ENCODE measurements around the gene IQGAP2.

IQGAP2 gene

GRCh38 chr5:76371960-76372322, 31.1 kb upstream of the IQGAP2 start:
- Histone ChIP-seq H3K4me3 (ENCODE audit: low read depth in 1 of 5, low read length in 5 of 5) (no peak overlapping the region), H3K27me3 (ENCODE audit: control insufficient read depth in 5 of 5, insufficient read depth in 4 of 5, low read length in 5 of 5) (no peaks in the 10 kb centered on the region), H3K27ac (ENCODE audit: low read depth, low read length) (no peak overlapping the region), H3K9me3 (ENCODE audit: control insufficient read depth in 5 of 5, low read length in 5 of 5) (no peaks in the 10 kb centered on the region), H3K36me3 (ENCODE audit: control insufficient read depth in 5 of 5, insufficient read depth in 5 of 5, low read length in 5 of 5) (no peaks in the 10 kb centered on the region), H3K4me1 (ENCODE audit: control insufficient read depth in 5 of 5, insufficient read depth in 5 of 5, low read length in 5 of 5) (peaks cover 0 to 6% (median 3%) of the 10 kb centered on the region in 5 donors), H3K9ac (ENCODE audit: low read length in 5 of 5) (no peak overlapping the region)

- no peak overlapping the region for H3K27ac ChIP-seq (ENCODE audit: low read depth, low read length)
- peaks cover 0 to 6% (median 3%) of the 10 kb centered on the region in 5 donors for H3K4me1 ChIP-seq (ENCODE audit: control insufficient read depth in 5 of 5, insufficient read depth in 5 of 5, low read length in 5 of 5)
- H3K4me3 ChIP-seq (ENCODE audit: low read depth in 1 of 5, low read length in 5 of 5), result no peak overlapping the region
- no peaks in the 10 kb centered on the region for H3K9me3 ChIP-seq (ENCODE audit: control insufficient read depth in 5 of 5, low read length in 5 of 5)
- H3K9ac ChIP-seq (ENCODE audit: low read length in 5 of 5), result no peak overlapping the region
- H3K36me3 ChIP-seq (ENCODE audit: control insufficient read depth in 5 of 5, insufficient read depth in 5 of 5, low read length in 5 of 5), result no peaks in the 10 kb centered on the region
- no peaks in the 10 kb centered on the region for H3K27me3 ChIP-seq (ENCODE audit: control insufficient read depth in 5 of 5, insufficient read depth in 4 of 5, low read length in 5 of 5)
These were observed 30.6 kb upstream of the IQGAP2 start for GRCh38 chr5:76372323-76373054.

DNA sequence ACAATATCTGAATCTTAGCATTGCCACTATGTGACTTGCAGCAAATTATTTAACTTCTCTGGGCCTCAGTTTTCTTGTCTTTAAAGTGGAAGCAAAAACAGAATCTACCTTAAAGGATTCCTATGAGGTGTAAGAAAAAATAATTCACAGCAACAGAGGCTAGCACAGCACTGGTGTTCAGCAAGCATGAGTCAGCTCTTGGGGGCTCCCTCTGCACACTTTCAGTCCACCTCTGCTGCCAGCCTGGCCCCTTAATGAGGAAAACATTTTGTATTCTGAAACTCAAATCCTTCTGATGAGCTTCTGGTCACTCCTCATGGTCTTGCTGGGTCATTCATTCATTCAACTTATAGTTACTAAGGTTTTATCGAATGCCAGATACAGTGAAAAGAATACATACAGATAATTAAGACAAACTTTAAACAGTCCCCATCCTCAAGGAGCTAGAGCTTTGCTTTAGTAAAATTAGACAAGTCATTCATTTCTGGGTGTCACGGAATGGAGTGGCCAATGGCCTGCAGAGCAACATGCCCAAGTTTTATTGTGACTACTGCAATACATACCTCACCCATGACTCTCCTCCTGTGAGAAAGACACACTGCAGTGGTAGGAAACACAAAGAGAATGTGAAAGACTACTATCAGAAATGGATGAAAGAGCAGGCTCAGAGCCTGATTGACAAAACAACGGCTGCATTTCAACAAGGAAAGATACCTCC, 26.8 kb upstream of the IQGAP2 start:
- Histone ChIP-seq H3K4me3 (ENCODE audit: low read depth in 1 of 5, low read length in 5 of 5) (no peak overlapping the region), H3K36me3 (ENCODE audit: control insufficient read depth in 5 of 5, insufficient read depth in 5 of 5, low read length in 5 of 5) (no peaks in the 10 kb centered on the region), H3K4me1 (ENCODE audit: control insufficient read depth in 5 of 5, insufficient read depth in 5 of 5, low read length in 5 of 5) (peaks cover 0 to 6% (median 3%) of the 10 kb centered on the region in 5 donors), H3K27ac (ENCODE audit: low read depth, low read length) (no peak overlapping the region), H3K9me3 (ENCODE audit: control insufficient read depth in 5 of 5, low read length in 5 of 5) (no peaks in the 10 kb centered on the region), H3K9ac (ENCODE audit: low read length in 5 of 5) (no peak overlapping the region), H3K27me3 (ENCODE audit: control insufficient read depth in 5 of 5, insufficient read depth in 4 of 5, low read length in 5 of 5) (no peaks in the 10 kb centered on the region)

DNA sequence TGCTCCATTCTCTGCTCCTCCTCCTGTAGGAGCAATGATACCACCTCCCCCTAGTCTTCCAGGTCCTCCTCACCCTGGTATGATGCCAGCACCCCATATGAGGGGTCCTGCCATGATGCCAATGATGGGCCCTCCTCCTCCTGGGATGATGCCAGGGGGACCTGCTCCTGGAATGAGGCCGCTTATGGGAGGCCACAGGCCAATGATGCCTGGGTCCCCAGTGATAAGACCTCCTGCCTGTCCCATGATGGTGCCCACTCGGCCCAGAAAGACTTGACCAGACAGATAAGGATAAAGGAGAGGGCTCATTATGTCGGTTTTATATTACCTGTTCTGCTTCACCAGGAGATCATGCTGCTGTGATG, 26.2 kb upstream of the IQGAP2 start:
- H3K27me3 ChIP-seq (ENCODE audit: control insufficient read depth in 5 of 5, insufficient read depth in 4 of 5, low read length in 5 of 5), result no peaks in the 10 kb centered on the region
- H3K4me3 ChIP-seq (ENCODE audit: low read depth in 1 of 5, low read length in 5 of 5), result no peak overlapping the region
- no peak overlapping the region for H3K9ac ChIP-seq (ENCODE audit: low read length in 5 of 5)
- H3K36me3 ChIP-seq (ENCODE audit: control insufficient read depth in 5 of 5, insufficient read depth in 5 of 5, low read length in 5 of 5), result no peaks in the 10 kb centered on the region
- H3K27ac ChIP-seq (ENCODE audit: low read depth, low read length), result no peak overlapping the region
- no peaks in the 10 kb centered on the region for H3K9me3 ChIP-seq (ENCODE audit: control insufficient read depth in 5 of 5, low read length in 5 of 5)
- H3K4me1 ChIP-seq (ENCODE audit: control insufficient read depth in 5 of 5, insufficient read depth in 5 of 5, low read length in 5 of 5), result peaks cover 0 to 6% (median 3%) of the 10 kb centered on the region in 5 donors

DNA sequence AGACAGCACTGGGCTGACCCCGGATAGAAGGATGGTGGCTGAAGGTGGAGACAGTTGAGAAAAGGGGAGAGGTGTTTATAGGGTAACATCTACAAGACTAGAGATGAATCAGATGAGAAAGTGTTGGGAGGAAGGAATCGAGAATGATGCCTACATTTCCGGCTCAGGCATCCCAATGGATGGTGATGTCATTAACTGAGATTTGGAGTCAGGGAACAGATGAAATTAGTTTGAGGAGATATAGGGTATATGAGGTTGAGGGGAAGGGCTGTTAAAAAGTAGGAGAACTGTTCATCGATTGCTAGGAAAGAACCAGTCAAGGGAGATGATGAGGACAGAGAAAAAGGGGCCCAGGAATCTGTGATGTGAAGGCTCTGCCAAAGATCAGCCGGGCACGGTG, 24.7 kb upstream of the IQGAP2 start:
- H3K27me3 ChIP-seq (ENCODE audit: control insufficient read depth in 5 of 5, insufficient read depth in 4 of 5, low read length in 5 of 5), result no peaks in the 10 kb centered on the region
- H3K9ac ChIP-seq (ENCODE audit: low read length in 5 of 5), result no peak overlapping the region
- no peaks in the 10 kb centered on the region for H3K36me3 ChIP-seq (ENCODE audit: control insufficient read depth in 5 of 5, insufficient read depth in 5 of 5, low read length in 5 of 5)
- H3K9me3 ChIP-seq (ENCODE audit: control insufficient read depth in 5 of 5, low read length in 5 of 5), result no peaks in the 10 kb centered on the region
- no peak overlapping the region for H3K4me3 ChIP-seq (ENCODE audit: low read depth in 1 of 5, low read length in 5 of 5)
- H3K4me1 ChIP-seq (ENCODE audit: control insufficient read depth in 5 of 5, insufficient read depth in 5 of 5, low read length in 5 of 5), result no peaks in the 10 kb centered on the region
- H3K27ac ChIP-seq (ENCODE audit: low read depth, low read length), result no peak overlapping the region

GRCh38 chr5:76379316-76379715, 23.8 kb upstream of the IQGAP2 start:
- Histone ChIP-seq H3K4me1 (ENCODE audit: control insufficient read depth in 5 of 5, insufficient read depth in 5 of 5, low read length in 5 of 5) (no peaks in the 10 kb centered on the region), H3K36me3 (ENCODE audit: control insufficient read depth in 5 of 5, insufficient read depth in 5 of 5, low read length in 5 of 5) (no peaks in the 10 kb centered on the region), H3K27me3 (ENCODE audit: control insufficient read depth in 5 of 5, insufficient read depth in 4 of 5, low read length in 5 of 5) (no peaks in the 10 kb centered on the region), H3K4me3 (ENCODE audit: low read depth in 1 of 5, low read length in 5 of 5) (no peak overlapping the region), H3K9ac (ENCODE audit: low read length in 5 of 5) (no peak overlapping the region), H3K27ac (ENCODE audit: low read depth, low read length) (no peak overlapping the region), H3K9me3 (ENCODE audit: control insufficient read depth in 5 of 5, low read length in 5 of 5) (no peaks in the 10 kb centered on the region)

GRCh38 chr5:76379855-76380254, 23.2 kb upstream of the IQGAP2 start:
- H3K9ac ChIP-seq (ENCODE audit: low read length in 5 of 5), result no peak overlapping the region
- no peaks in the 10 kb centered on the region for H3K4me1 ChIP-seq (ENCODE audit: control insufficient read depth in 5 of 5, insufficient read depth in 5 of 5, low read length in 5 of 5)
- no peak overlapping the region for H3K4me3 ChIP-seq (ENCODE audit: low read depth in 1 of 5, low read length in 5 of 5)
- H3K27me3 ChIP-seq (ENCODE audit: control insufficient read depth in 5 of 5, insufficient read depth in 4 of 5, low read length in 5 of 5), result no peaks in the 10 kb centered on the region
- no peak overlapping the region for H3K27ac ChIP-seq (ENCODE audit: low read depth, low read length)
- no peaks in the 10 kb centered on the region for H3K9me3 ChIP-seq (ENCODE audit: control insufficient read depth in 5 of 5, low read length in 5 of 5)
- H3K36me3 ChIP-seq (ENCODE audit: control insufficient read depth in 5 of 5, insufficient read depth in 5 of 5, low read length in 5 of 5), result no peaks in the 10 kb centered on the region

DNA sequence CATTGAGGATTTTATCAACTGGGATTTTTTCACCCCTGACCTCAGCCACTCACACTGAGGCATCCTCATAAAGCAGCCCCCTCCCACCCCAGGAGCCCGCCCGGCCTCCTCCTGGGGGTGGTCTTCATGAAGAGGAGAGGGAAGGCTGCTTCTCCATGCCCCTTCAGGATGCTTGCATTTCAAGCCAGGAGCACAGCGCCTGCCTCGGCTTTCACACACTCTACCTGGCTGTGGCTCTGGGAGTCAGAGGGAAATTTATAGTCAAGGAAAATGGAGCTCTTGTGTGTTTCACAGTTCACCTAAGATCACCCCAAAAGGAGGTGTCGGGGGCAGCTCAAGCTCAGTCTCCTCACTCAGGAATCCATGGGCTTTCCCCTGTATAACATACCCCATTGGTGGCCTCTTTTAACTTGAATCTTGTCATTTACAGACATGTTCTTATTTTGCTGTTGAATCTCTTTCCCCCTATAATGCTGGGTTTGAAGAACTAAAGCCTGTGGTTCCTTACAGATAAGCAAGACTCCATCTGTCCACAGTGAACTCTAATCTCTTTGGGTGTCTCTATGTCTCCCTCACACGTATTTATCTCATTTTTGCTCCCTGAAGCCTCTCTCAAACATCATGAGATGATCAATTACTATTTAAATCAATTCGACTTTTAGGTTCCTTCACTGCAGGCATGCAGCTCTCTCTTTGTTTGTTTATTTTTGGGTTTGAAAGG, 22.6 kb upstream of the IQGAP2 start:
- Histone ChIP-seq H3K4me3 (ENCODE audit: low read depth in 1 of 5, low read length in 5 of 5) (no peak overlapping the region), H3K9me3 (ENCODE audit: control insufficient read depth in 5 of 5, low read length in 5 of 5) (no peaks in the 10 kb centered on the region), H3K27ac (ENCODE audit: low read depth, low read length) (no peak overlapping the region), H3K4me1 (ENCODE audit: control insufficient read depth in 5 of 5, insufficient read depth in 5 of 5, low read length in 5 of 5) (no peaks in the 10 kb centered on the region), H3K27me3 (ENCODE audit: control insufficient read depth in 5 of 5, insufficient read depth in 4 of 5, low read length in 5 of 5) (no peaks in the 10 kb centered on the region), H3K9ac (ENCODE audit: low read length in 5 of 5) (no peak overlapping the region), H3K36me3 (ENCODE audit: control insufficient read depth in 5 of 5, insufficient read depth in 5 of 5, low read length in 5 of 5) (no peaks in the 10 kb centered on the region)

GRCh38 chr5:76383126-76383832, 19.8 kb upstream of the IQGAP2 start:
- Histone ChIP-seq H3K27me3 (ENCODE audit: control insufficient read depth in 5 of 5, insufficient read depth in 4 of 5, low read length in 5 of 5) (no peaks in the 10 kb centered on the region), H3K9ac (ENCODE audit: low read length in 5 of 5) (no peak overlapping the region), H3K4me3 (ENCODE audit: low read depth in 1 of 5, low read length in 5 of 5) (no peak overlapping the region), H3K27ac (ENCODE audit: low read depth, low read length) (no peak overlapping the region), H3K36me3 (ENCODE audit: control insufficient read depth in 5 of 5, insufficient read depth in 5 of 5, low read length in 5 of 5) (no peaks in the 10 kb centered on the region), H3K4me1 (ENCODE audit: control insufficient read depth in 5 of 5, insufficient read depth in 5 of 5, low read length in 5 of 5) (no peaks in the 10 kb centered on the region), H3K9me3 (ENCODE audit: control insufficient read depth in 5 of 5, low read length in 5 of 5) (no peaks in the 10 kb centered on the region)

DNA sequence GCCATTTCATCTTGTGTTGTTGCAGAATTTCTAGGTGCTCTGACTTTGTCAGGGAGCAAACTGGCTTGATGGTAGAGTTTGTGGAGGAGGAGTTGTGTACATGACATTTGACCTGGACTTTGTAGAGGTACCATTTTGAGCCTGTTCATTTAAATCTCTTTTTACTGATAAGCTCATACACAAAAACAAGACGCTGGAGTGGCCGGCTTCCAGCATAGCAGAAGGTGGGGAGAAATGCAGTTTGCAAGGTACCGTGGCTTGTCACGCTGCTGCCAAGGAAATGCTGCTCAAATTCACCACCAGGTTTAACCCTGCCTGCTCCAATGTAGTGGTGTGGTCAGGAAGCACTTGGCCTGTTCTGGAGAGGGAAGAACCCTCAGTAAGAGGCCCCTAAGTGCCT, 18.9 kb upstream of the IQGAP2 start:
- Histone ChIP-seq H3K4me3 (ENCODE audit: low read depth in 1 of 5, low read length in 5 of 5) (no peak overlapping the region), H3K27me3 (ENCODE audit: control insufficient read depth in 5 of 5, insufficient read depth in 4 of 5, low read length in 5 of 5) (no peaks in the 10 kb centered on the region), H3K27ac (ENCODE audit: low read depth, low read length) (no peak overlapping the region), H3K9me3 (ENCODE audit: control insufficient read depth in 5 of 5, low read length in 5 of 5) (no peaks in the 10 kb centered on the region), H3K9ac (ENCODE audit: low read length in 5 of 5) (no peak overlapping the region), H3K36me3 (ENCODE audit: control insufficient read depth in 5 of 5, insufficient read depth in 5 of 5, low read length in 5 of 5) (no peaks in the 10 kb centered on the region), H3K4me1 (ENCODE audit: control insufficient read depth in 5 of 5, insufficient read depth in 5 of 5, low read length in 5 of 5) (no peaks in the 10 kb centered on the region)
